ENCODE measurements around the gene ZNF518A.

- TF ChIP-seq EZH2 (IDR thresholded peaks at IDR 0.05; ENCODE audit: borderline replicate concordance, insufficient read depth, low read length, poor library complexity, severe bottlenecking) (no peak), CTCF (IDR thresholded peaks at IDR 0.05; ENCODE audit: poor library complexity, severe bottlenecking) (no peak), RAD21 (conservative IDR thresholded peaks at IDR 0.05) (no peak), EP300 (conservative IDR thresholded peaks at IDR 0.05; ENCODE audit: poor library complexity, severe bottlenecking) (no peak), REST (IDR thresholded peaks at IDR 0.05; ENCODE audit: borderline replicate concordance) (no peak), SMC3 (conservative IDR thresholded peaks at IDR 0.05; ENCODE audit: poor library complexity) (no peak), POLR2AphosphoS5 (IDR thresholded peaks at IDR 0.05) (no peak), TAF1 (IDR thresholded peaks at IDR 0.05; ENCODE audit: low read depth) (no peak), MXI1 (conservative IDR thresholded peaks at IDR 0.05; ENCODE audit: poor library complexity, severe bottlenecking) (no peak)
Observed at GRCh38 chr10:96205580-96205979, 75.5 kb downstream of the ZNF518A start.
